Endometrial microvascular endothelial cells (primary cell): ENCODE measurements around the gene CDYL2. TPM values are rescaled to one million over a fixed set of nuclear protein-coding genes. Genes with fewer than 3 reads are reported as not detected.

ENCODE experiments used
- in situ Hi-C: cut with HindIII; loops from 2 replicates; pipeline ENCODE4 v1.10.0; 2017; ENCODE audit warnings: low sequenced_read_pairs, low pct_unique_long_range_greater_than_20kb; ENCODE audit errors: inconsistent ontology term
- total RNA-seq: library from RNA; depleted of rRNA; stranded (reverse); fragments of >200 nt; gene quantifications from one replicate; pipeline ENCODE4 v1.2.3, GENCODE V29; 2015; ENCODE audit errors: inconsistent ontology term

CDYL2 gene
- total RNA-seq, 1 donor from 2014 or later = 17.6 TPM

GRCh38 chr16:80719573-80719972 lies 84.8 kb downstream of the CDYL2 start:
- in situ Hi-C loops = no loop called here

- in situ Hi-C loops = no loop called here
These were observed 85.7 kb downstream of the CDYL2 start for GRCh38 chr16:80718480-80719220.

- in situ Hi-C loops = no loop called here
These were observed 86.8 kb downstream of the CDYL2 start for GRCh38 chr16:80717611-80718010.

- in situ Hi-C loops = no loop called here
These were observed 87.7 kb downstream of the CDYL2 start for GRCh38 chr16:80716564-80717139.

GRCh38 chr16:80711406-80711805 lies 93.0 kb downstream of the CDYL2 start:
- in situ Hi-C loops = no loop called here

- in situ Hi-C loops = no loop called here
These were observed 93.5 kb downstream of the CDYL2 start for GRCh38 chr16:80710918-80711317.

- in situ Hi-C loops = no loop called here
These were observed 95.6 kb downstream of the CDYL2 start for GRCh38 chr16:80708823-80709222.

GRCh38 chr16:80707686-80708085 lies 96.7 kb downstream of the CDYL2 start:
- in situ Hi-C loops = no loop called here

- in situ Hi-C loops = no loop called here
These were observed 98.8 kb downstream of the CDYL2 start for GRCh38 chr16:80705596-80705995.

- in situ Hi-C loops = no loop called here
These were observed 99.5 kb downstream of the CDYL2 start for GRCh38 chr16:80704751-80705505.

GRCh38 chr16:80703131-80704071 lies 101.0 kb downstream of the CDYL2 start:
- in situ Hi-C loops = no loop called here

GRCh38 chr16:80702696-80703095 lies 101.7 kb downstream of the CDYL2 start:
- in situ Hi-C loops = no loop called here

GRCh38 chr16:80700558-80700957 lies 103.8 kb downstream of the CDYL2 start:
- in situ Hi-C loops = no loop called here

- in situ Hi-C loops = no loop called here
These were observed 109.4 kb downstream of the CDYL2 start for GRCh38 chr16:80695020-80695419.

- in situ Hi-C loops = no loop called here
These were observed 110.8 kb downstream of the CDYL2 start for GRCh38 chr16:80693553-80693952.

- in situ Hi-C loops = no loop called here
These were observed 112.1 kb downstream of the CDYL2 start for GRCh38 chr16:80692270-80692669.

- in situ Hi-C loops = no loop called here
These were observed 113.2 kb downstream of the CDYL2 start for GRCh38 chr16:80691111-80691741.

GRCh38 chr16:80689487-80689886 lies 114.9 kb downstream of the CDYL2 start:
- in situ Hi-C loops = no loop called here

GRCh38 chr16:80687606-80688005 lies 116.8 kb downstream of the CDYL2 start:
- in situ Hi-C loops = no loop called here
